Activated B cell treated with CpG ODN at 0.5 μM for 24 hours (primary cell): Measurements from ENCODE around the gene CAMK2D. TPM values are rescaled to one million over a fixed set of nuclear protein-coding genes. Genes with fewer than 3 reads are reported as not detected.
A peak's percentile ranks its signal among the peaks of the same experiment; 100 is the strongest.

ENCODE experiments used
- ATAC-seq: fragments of 200-7000 bp; cut with Tn5 transposase; one replicate; pipeline ENCODE4 v1.10.0; 2021; ENCODE audit warnings: low read depth, mild to moderate bottlenecking, moderate library complexity
- CTCF ChIA-PET: fragments of 350-600 bp; sonication (Branson Sonifier 250); formaldehyde crosslinking; loops from one replicate; lab custom pipeline; 2021; ENCODE audit warnings: antibody characterized with exemption; lab: Charles Lee
- POLR2A ChIA-PET: fragments of 350-600 bp; sonication (Branson Sonifier 250); formaldehyde crosslinking; loops from one replicate; lab custom pipeline; 2021; ENCODE audit warnings: antibody characterized with exemption; lab: Charles Lee
- DNase-seq: peaks from one replicate; pipeline ENCODE4 v3.0.0; 2022
- H3K27ac Mint-ChIP-seq: one replicate; pipeline ENCODE4 v1.8.0; 2020; ENCODE audit warnings: mixed read lengths
- H3K27me3 Mint-ChIP-seq: one replicate; pipeline ENCODE4 v1.8.0; 2021; ENCODE audit warnings: mixed read lengths
- H3K36me3 Mint-ChIP-seq: one replicate; pipeline ENCODE4 v1.8.0; 2021; ENCODE audit warnings: low read depth, mixed read lengths
- H3K4me1 Mint-ChIP-seq: one replicate; pipeline ENCODE4 v1.8.0; 2021; ENCODE audit warnings: mixed read lengths
- H3K4me3 Mint-ChIP-seq: one replicate; pipeline ENCODE4 v1.8.0; 2020; ENCODE audit warnings: mild to moderate bottlenecking, mixed read lengths
- H3K9me3 Mint-ChIP-seq: one replicate; pipeline ENCODE4 v1.8.0; 2020; ENCODE audit warnings: mixed read lengths
- CTCF ChIP-seq: fragments of 200-600 bp; IDR thresholded peaks from one replicate; pipeline ENCODE4 v1.8.0; 2022; ENCODE audit warnings: antibody characterized with exemption, mild to moderate bottlenecking
- intact Hi-C: fragments of 100-400 bp; cut with micrococcal nuclease; formaldehyde crosslinking; loops from one replicate; pipeline ENCODE4 v1.15.1; 2024
- total RNA-seq: library from RNA; stranded (reverse); gene quantifications from 2 replicates; pipeline ENCODE4 v1.2.3, GENCODE V29; 2022

CAMK2D gene
- total RNA-seq, 1 donor from 2014 or later, result 72.9 TPM

- Mint-ChIP-seq H3K4me1 (peaks cover 92% of the 10 kb centered on the region), H3K4me3 (peak overlapping the region; percentile 44), H3K27ac (peak overlapping the region; percentile 97), H3K36me3 (peaks cover 2% of the 10 kb centered on the region), H3K9me3 (peaks cover 3% of the 10 kb centered on the region), H3K27me3 (no peaks in the 10 kb centered on the region)
- intact Hi-C loops, result no loop called here
- DNase-seq, result no peak
- ATAC-seq, result no peak
- CTCF ChIA-PET, result interaction anchor here (2.7 to 2.9 kb wide), 2 partner anchors 8 to 70 kb away, joined by 9 to 10 read pairs; no protein-coding TSS in a partner anchor
- POLR2A ChIA-PET, result interaction anchor here (1.3 to 4.0 kb wide), 3 partner anchors 9 to 71 kb away, joined by 5 to 22 read pairs (median 7); no protein-coding TSS in a partner anchor
- no peak for TF ChIP-seq CTCF
Observed at GRCh38 chr4:113566015-113566795, 195.3 kb downstream of the CAMK2D start.

GRCh38 chr4:113565702-113566012 is 195.9 kb downstream of the CAMK2D start:
- CTCF ChIA-PET, result interaction anchor here (1.1 to 4.7 kb wide), 4 partner anchors 9 to 108 kb away, joined by 4 to 41 read pairs (median 10); no protein-coding TSS in a partner anchor
- H3K9me3 Mint-ChIP-seq, result peaks cover 3% of the 10 kb centered on the region
- H3K27me3 Mint-ChIP-seq, result no peaks in the 10 kb centered on the region
- H3K36me3 Mint-ChIP-seq, result peaks cover 2% of the 10 kb centered on the region
- POLR2A ChIA-PET, result interaction anchor here (0.7 to 4.0 kb wide), 13 partner anchors 8 to 196 kb away, joined by 3 to 35 read pairs (median 7); partner anchors contain the start of gene CAMK2D
- peak overlapping the region; percentile 81 for H3K4me3 Mint-ChIP-seq
- intact Hi-C loops, result loop anchor here (1.0 to 2.0 kb wide), 6 partner anchors 9 to 1037 kb away; no protein-coding TSS in a partner anchor
- DNase-seq (no peak), ATAC-seq (no peak)
- TF ChIP-seq CTCF, result no peak
- peaks cover 92% of the 10 kb centered on the region for H3K4me1 Mint-ChIP-seq
- H3K27ac Mint-ChIP-seq, result peak overlapping the region; percentile 97

GRCh38 chr4:113564493-113564892 is 197.0 kb downstream of the CAMK2D start:
- DNase-seq (no peak), ATAC-seq (peak; percentile 59)
- peak overlapping the region; percentile 97 for H3K27ac Mint-ChIP-seq
- no peak for TF ChIP-seq CTCF
- POLR2A ChIA-PET, result interaction anchor here (0.5 to 4.0 kb wide), 15 partner anchors 9 to 197 kb away, joined by 3 to 35 read pairs (median 6); partner anchors contain the start of gene CAMK2D
- intact Hi-C loops, result loop anchor here (1.0 to 2.0 kb wide), 6 partner anchors 17 to 1038 kb away; no protein-coding TSS in a partner anchor
- no peaks in the 10 kb centered on the region for H3K27me3 Mint-ChIP-seq
- peaks cover 7% of the 10 kb centered on the region for H3K36me3 Mint-ChIP-seq
- CTCF ChIA-PET, result interaction anchor here (1.1 to 4.7 kb wide), 4 partner anchors 10 to 109 kb away, joined by 4 to 41 read pairs (median 10); no protein-coding TSS in a partner anchor
- H3K9me3 Mint-ChIP-seq, result peaks cover 3% of the 10 kb centered on the region
- peak overlapping the region; percentile 81 for H3K4me3 Mint-ChIP-seq
- H3K4me1 Mint-ChIP-seq, result peaks cover 87% of the 10 kb centered on the region

- DNase-seq, result no peak
- no peak for TF ChIP-seq CTCF
- peak; percentile 18 for ATAC-seq
- intact Hi-C loops, result loop anchor here (1.0 to 2.0 kb wide), 7 partner anchors 11 to 1039 kb away; no protein-coding TSS in a partner anchor
- H3K36me3 Mint-ChIP-seq, result peaks cover 8% of the 10 kb centered on the region
- H3K4me1 Mint-ChIP-seq, result peaks cover 82% of the 10 kb centered on the region
- peak overlapping the region; percentile 81 for H3K4me3 Mint-ChIP-seq
- no peaks in the 10 kb centered on the region for H3K27me3 Mint-ChIP-seq
- CTCF ChIA-PET, result interaction anchor here (0.7 to 4.7 kb wide), 5 partner anchors 11 to 110 kb away, joined by 3 to 41 read pairs (median 9); no protein-coding TSS in a partner anchor
- POLR2A ChIA-PET, result interaction anchor here (0.6 to 4.0 kb wide), 11 partner anchors 10 to 198 kb away, joined by 3 to 35 read pairs (median 11); partner anchors contain the start of gene CAMK2D
- H3K9me3 Mint-ChIP-seq, result peaks cover 3% of the 10 kb centered on the region
- peak overlapping the region; percentile 97 for H3K27ac Mint-ChIP-seq
Observed at GRCh38 chr4:113563691-113564378, 197.7 kb downstream of the CAMK2D start.
